MG63 (cell line): Measurements from ENCODE around the gene DEDD2. TPM values are rescaled to one million over a fixed set of nuclear protein-coding genes. Genes with fewer than 3 reads are reported as not detected.
A peak's percentile ranks its signal among the peaks of the same experiment; 100 is the strongest.

ENCODE experiments used
- DNase-seq: peaks from one replicate; pipeline ENCODE4 v3.0.0-alpha.2; 2020
- H3K27me3 ChIP-seq: fragments of 250-450 bp; sonication (Bioruptor Pico); 2 replicates; pipeline ENCODE4 v1.5.1; 2020; ENCODE audit warnings: mild to moderate bottlenecking, moderate library complexity
- H3K36me3 ChIP-seq: fragments of 250-450 bp; sonication (Bioruptor Pico); 2 replicates; pipeline ENCODE4 v1.5.1; 2020; ENCODE audit warnings: mild to moderate bottlenecking, moderate library complexity
- H3K4me3 ChIP-seq: fragments of 250-450 bp; sonication (Bioruptor Pico); 2 replicates; pipeline ENCODE4 v1.5.1; 2020; ENCODE audit warnings: mild to moderate bottlenecking, moderate library complexity
- H3K9me3 ChIP-seq: fragments of 250-450 bp; sonication (Bioruptor Pico); 2 replicates; pipeline ENCODE4 v1.5.1; 2020; ENCODE audit warnings: mild to moderate bottlenecking, moderate library complexity
- total RNA-seq: library from RNA; depleted of rRNA; stranded (reverse); fragments of >200 nt; shearing (Covaris generic); gene quantifications from 2 replicates; pipeline ENCODE4 v1.2.3, GENCODE V29; 2014; ENCODE audit warnings: low replicate concordance

The DEDD2 gene
- total RNA-seq, 1 experiment from 2014 or later, result 42.9 TPM

- Histone ChIP-seq H3K27me3 (no peaks in the 10 kb centered on the region), H3K4me3 (no peak overlapping the region), H3K36me3 (peaks cover 86% of the 10 kb centered on the region), H3K9me3 (no peaks in the 10 kb centered on the region)
- DNase-seq, result no peak
These were observed 16.9 kb upstream of the DEDD2 start for GRCh38 chr19:42234364-42234763.

GRCh38 chr19:42233678-42234292 lies 16.3 kb upstream of the DEDD2 start:
- Histone ChIP-seq H3K36me3 (peaks cover 87% of the 10 kb centered on the region), H3K27me3 (no peaks in the 10 kb centered on the region), H3K4me3 (no peak overlapping the region), H3K9me3 (no peaks in the 10 kb centered on the region)
- DNase-seq, result no peak

GRCh38 chr19:42233106-42233505 lies 15.6 kb upstream of the DEDD2 start:
- H3K27me3 ChIP-seq, result no peaks in the 10 kb centered on the region
- H3K9me3 ChIP-seq, result no peaks in the 10 kb centered on the region
- peaks cover 94% of the 10 kb centered on the region for H3K36me3 ChIP-seq
- no peak overlapping the region for H3K4me3 ChIP-seq
- no peak for DNase-seq

- no peak overlapping the region for H3K4me3 ChIP-seq
- peaks cover 96% of the 10 kb centered on the region for H3K36me3 ChIP-seq
- no peaks in the 10 kb centered on the region for H3K9me3 ChIP-seq
- no peak for DNase-seq
- H3K27me3 ChIP-seq, result no peaks in the 10 kb centered on the region
These were observed 15.0 kb upstream of the DEDD2 start for GRCh38 chr19:42232435-42232834.

GRCh38 chr19:42230571-42230970 lies 13.1 kb upstream of the DEDD2 start:
- Histone ChIP-seq H3K9me3 (no peaks in the 10 kb centered on the region), H3K27me3 (no peaks in the 10 kb centered on the region), H3K4me3 (no peak overlapping the region), H3K36me3 (peaks cover 96% of the 10 kb centered on the region)
- DNase-seq, result no peak

- no peaks in the 10 kb centered on the region for H3K9me3 ChIP-seq
- H3K4me3 ChIP-seq, result no peak overlapping the region
- DNase-seq, result no peak
- H3K27me3 ChIP-seq, result no peaks in the 10 kb centered on the region
- H3K36me3 ChIP-seq, result peaks cover 96% of the 10 kb centered on the region
These were observed 12.4 kb upstream of the DEDD2 start for GRCh38 chr19:42229855-42230351.

- H3K36me3 ChIP-seq, result peaks cover 96% of the 10 kb centered on the region
- no peaks in the 10 kb centered on the region for H3K9me3 ChIP-seq
- H3K4me3 ChIP-seq, result no peak overlapping the region
- no peaks in the 10 kb centered on the region for H3K27me3 ChIP-seq
- no peak for DNase-seq
These were observed 11.9 kb upstream of the DEDD2 start for GRCh38 chr19:42229301-42229854.

- Histone ChIP-seq H3K27me3 (no peaks in the 10 kb centered on the region), H3K9me3 (no peaks in the 10 kb centered on the region), H3K36me3 (peaks cover 92% of the 10 kb centered on the region), H3K4me3 (no peak overlapping the region)
- no peak for DNase-seq
These were observed 11.2 kb upstream of the DEDD2 start for GRCh38 chr19:42228641-42229040.

GRCh38 chr19:42226886-42227285 lies 9.4 kb upstream of the DEDD2 start:
- Histone ChIP-seq H3K36me3 (peaks cover 92% of the 10 kb centered on the region), H3K27me3 (no peaks in the 10 kb centered on the region), H3K4me3 (no peak overlapping the region), H3K9me3 (no peaks in the 10 kb centered on the region)
- DNase-seq, result no peak

- H3K9me3 ChIP-seq, result no peaks in the 10 kb centered on the region
- no peak overlapping the region for H3K4me3 ChIP-seq
- peaks cover 88% of the 10 kb centered on the region for H3K36me3 ChIP-seq
- no peaks in the 10 kb centered on the region for H3K27me3 ChIP-seq
- DNase-seq, result no peak
These were observed 8.3 kb upstream of the DEDD2 start for GRCh38 chr19:42225718-42226292.

- Histone ChIP-seq H3K4me3 (no peak overlapping the region), H3K9me3 (no peaks in the 10 kb centered on the region), H3K27me3 (no peaks in the 10 kb centered on the region), H3K36me3 (peaks cover 88% of the 10 kb centered on the region)
- no peak for DNase-seq
These were observed 7.7 kb upstream of the DEDD2 start for GRCh38 chr19:42224940-42225717.

- DNase-seq, result no peak
- peaks cover 47% of the 10 kb centered on the region for H3K36me3 ChIP-seq
These were observed 3.2 kb upstream of the DEDD2 start for GRCh38 chr19:42220751-42221097.

GRCh38 chr19:42219812-42220750 lies 2.6 kb upstream of the DEDD2 start, which contains the start of gene ZNF526:
Gene ZNF526, plus strand, starts transcription at chr19:42220312. Its CDS starts 4,092 bp downstream, at chr19:42224404.
- DNase-seq, result peak; percentile 98
- no peaks in the 10 kb centered on the region for H3K27me3 ChIP-seq
- H3K36me3 ChIP-seq, result peaks cover 41% of the 10 kb centered on the region
- no peaks in the 10 kb centered on the region for H3K9me3 ChIP-seq
- peak within 1 kb of the TSS; percentile 96 for H3K4me3 ChIP-seq

More at GRCh38 chr19:42220751-42221097, 3.2 kb upstream of the DEDD2 start:
- no peaks in the 10 kb centered on the region for H3K9me3 ChIP-seq
- H3K4me3 ChIP-seq, result peak overlapping the region; percentile 96
- H3K27me3 ChIP-seq, result no peaks in the 10 kb centered on the region

- H3K27me3 ChIP-seq, result no peaks in the 10 kb centered on the region
- no peaks in the 10 kb centered on the region for H3K9me3 ChIP-seq
- peak; percentile 46 for DNase-seq
These were observed 591 bp downstream of the DEDD2 start for GRCh38 chr19:42216653-42217519.

GRCh38 chr19:42214810-42215485 lies 2.5 kb downstream of the DEDD2 start:
- Histone ChIP-seq H3K4me3 (no peak overlapping the region), H3K27me3 (no peaks in the 10 kb centered on the region), H3K9me3 (no peaks in the 10 kb centered on the region), H3K36me3 (peaks cover 32% of the 10 kb centered on the region)
- DNase-seq, result no peak

More at GRCh38 chr19:42216653-42217519, 591 bp downstream of the DEDD2 start:
- H3K4me3 ChIP-seq, result peak overlapping the region; percentile 84
- H3K36me3 ChIP-seq, result peaks cover 36% of the 10 kb centered on the region
